ENCODE results near the gene OLA1.

DNA sequence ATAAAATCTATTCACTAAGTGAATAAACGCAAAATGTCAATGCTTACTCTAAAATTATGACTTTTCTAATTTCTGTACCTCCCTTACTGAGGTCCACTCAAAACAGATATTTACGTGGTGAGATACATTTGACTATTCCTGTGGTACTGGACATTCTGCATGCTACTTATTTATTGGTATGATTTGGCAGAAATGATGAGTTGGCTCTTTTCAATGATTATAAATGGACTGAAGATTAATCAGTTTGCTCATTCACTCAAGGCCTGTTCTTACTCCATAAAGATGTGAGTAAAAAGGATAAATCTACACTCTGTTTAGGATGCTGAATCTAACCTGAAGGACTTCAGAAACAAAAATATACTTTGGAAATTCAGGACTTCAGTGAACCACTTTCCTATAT, 98.8 kb downstream of the OLA1 start:
- TF ChIP-seq POLR2A (IDR thresholded peaks at IDR 0.05) (no peak), CTCF (IDR thresholded peaks at IDR 0.05) (no peak)

Data from breast epithelium (tissue), 3 donors.